Right lobe of liver (tissue), 4 donors: ENCODE data around the gene CEP112.

Experiments used
- CTCF ChIP-seq, 4 donors: fragments of 200-600 bp in 3 of 4; fragments of 450-650 bp in 1 of 4; IDR thresholded peaks; one replicate each; pipeline versions ENCODE4 v1.5.1 to v1.8.0; 2016 to 2022; ENCODE audit warnings: antibody characterized with exemption in 4 of 4, mild to moderate bottlenecking in 2 of 4
- POLR2A ChIP-seq: fragments of 450-650 bp; IDR thresholded peaks from one replicate; pipeline ENCODE4 v1.6.1; 2017; ENCODE audit warnings: antibody characterized with exemption, mild to moderate bottlenecking
- donor health status: DM: no; HTN: no; CAD: no.
- donor health status: DM: no; HTN: no; CAD: no.
- donor health status: DM: no; HTN: yes; CAD: no.

DNA sequence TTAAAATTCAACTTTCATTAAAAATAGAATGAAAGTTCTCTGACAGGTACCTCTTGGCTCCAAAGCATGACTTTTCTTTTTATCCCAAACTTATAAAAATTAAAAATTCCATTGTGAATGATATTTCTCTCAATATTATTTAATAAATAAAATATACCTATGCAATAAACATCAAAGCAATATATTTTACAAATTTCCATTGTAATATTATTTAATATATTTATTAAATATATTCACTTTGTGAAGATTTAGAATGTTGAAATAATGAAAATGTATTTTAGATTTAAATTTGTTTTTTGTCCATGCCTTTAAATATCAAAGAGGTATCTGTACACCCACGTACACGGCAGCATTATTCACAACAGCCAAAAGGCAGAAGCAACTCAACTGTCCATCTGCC is 147.8 kb downstream of the CEP112 start:
- TF ChIP-seq CTCF (IDR thresholded peaks at IDR 0.05) (no peak), POLR2A (no peak)
